NCI-H187 (cell line): ENCODE data around the gene CROCC.
"Not testable (repeated sequence)": the region's sequence is repeated elsewhere in the genome, so short reads cannot be mapped to it uniquely, and the experiment has no call there.

Experiments
- DNase-seq, 2 experiments: peaks; one replicate each; lab custom pipeline; 2025; lab: John Stamatoyannopoulos, UW

The CROCC gene

DNA sequence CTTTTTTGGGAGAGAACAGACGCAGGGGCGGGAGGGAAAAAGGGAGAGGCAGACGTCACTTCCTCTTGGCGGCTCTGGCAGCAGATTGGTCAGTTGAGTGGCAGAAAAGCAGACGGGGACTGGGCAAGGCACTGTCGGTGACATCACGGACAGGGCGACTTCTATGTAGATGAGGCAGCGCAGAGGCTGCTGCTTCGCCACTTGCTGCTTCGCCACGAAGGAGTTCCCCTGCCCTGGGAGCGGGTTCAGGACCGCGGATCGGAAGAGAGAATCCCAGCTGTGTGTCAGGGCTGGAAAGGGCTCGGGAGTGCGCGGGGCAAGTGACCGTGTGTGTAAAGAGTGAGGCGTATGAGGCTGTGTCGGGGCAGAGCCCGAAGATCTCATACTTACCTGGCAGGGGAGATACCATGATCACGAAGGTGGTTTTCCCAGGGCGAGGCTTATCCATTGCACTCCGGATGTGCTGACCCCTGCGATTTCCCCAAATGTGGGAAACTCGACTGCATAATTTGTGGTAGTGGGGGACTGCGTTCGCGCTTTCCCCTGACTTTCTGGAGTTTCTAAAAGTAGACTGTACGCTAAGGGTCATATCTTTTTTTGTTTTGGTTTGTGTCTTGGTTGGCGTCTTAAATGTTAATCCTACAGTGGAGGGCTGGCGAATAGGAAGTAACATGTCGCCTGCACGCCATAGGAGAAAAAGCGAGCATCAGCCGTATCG is 26.0 kb upstream of the CROCC start, which contains the start of gene RNU1-2:
Gene RNU1-2, plus strand, starts transcription at position 383 of the 718 bp plus-strand sequence.
- DNase-seq = peak; percentile 77 to 80

- DNase-seq = peak in 1 of 2 experiments; percentile 60
These were observed 25.2 kb upstream of the CROCC start for GRCh38 chr1:16896316-16897055.

DNA sequence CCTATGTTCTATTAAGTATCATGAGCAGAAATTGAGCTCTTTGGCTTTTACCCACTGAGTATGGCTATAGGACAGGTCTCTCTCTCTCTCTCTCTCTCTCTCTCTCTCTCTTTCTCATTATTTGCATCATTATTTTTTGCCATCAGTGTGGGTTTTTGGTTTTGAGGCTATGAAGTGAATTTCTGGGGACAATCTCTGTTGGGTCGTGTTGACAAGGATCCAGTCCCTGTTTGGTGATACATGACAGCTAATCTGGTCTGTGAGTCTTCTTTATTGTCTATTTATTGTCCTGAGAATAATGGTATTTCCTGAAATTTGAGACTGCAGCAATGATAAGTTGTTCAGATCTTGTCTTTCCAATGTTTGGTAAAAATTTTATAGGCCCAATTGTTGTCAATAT is 24.1 kb upstream of the CROCC start:
- DNase-seq = not testable (repeated sequence)

DNA sequence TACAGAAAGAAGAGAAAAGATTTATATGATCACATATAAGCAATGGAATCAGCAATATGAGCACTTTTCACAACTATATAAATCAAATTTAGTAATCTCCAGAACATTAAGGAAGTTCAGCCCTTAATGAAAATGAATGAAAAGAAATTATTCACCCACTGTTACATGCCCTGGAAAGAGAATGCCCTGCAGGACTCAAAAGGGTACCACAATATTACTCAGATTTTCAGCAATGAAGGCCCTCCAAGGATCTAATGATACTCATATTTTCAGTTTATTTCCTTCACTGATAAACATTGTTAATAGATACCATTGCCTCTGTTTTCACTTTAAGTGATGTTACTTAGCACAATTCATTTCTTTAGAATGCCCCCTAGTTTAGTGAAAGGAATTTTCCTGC is 23.4 kb upstream of the CROCC start:
- DNase-seq = not testable (repeated sequence)

GRCh38 chr1:16899020-16899419 is 22.7 kb upstream of the CROCC start:
- DNase-seq = not testable (repeated sequence)

GRCh38 chr1:16900751-16901150 is 21.0 kb upstream of the CROCC start:
- no peak for DNase-seq

DNA sequence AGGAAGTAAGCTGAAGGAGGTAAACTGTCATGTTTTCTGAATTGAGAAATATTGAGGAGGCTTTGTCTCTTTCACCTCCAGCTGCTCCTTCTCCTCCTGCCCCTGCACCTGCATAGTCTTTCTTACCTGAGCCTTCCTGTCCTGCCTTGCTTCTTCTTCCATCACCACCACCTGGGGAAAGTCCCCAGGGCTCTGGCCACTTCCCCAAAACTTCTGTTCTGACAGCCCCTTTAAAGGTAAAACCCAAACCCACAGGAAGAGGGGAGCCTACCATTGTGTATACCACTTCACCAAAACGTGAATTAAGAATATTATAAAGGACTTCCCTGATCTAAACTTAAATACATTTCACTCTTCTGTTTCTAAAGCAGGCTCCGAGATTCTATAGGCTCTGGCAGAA is 20.4 kb upstream of the CROCC start:
- not testable (repeated sequence) for DNase-seq

DNA sequence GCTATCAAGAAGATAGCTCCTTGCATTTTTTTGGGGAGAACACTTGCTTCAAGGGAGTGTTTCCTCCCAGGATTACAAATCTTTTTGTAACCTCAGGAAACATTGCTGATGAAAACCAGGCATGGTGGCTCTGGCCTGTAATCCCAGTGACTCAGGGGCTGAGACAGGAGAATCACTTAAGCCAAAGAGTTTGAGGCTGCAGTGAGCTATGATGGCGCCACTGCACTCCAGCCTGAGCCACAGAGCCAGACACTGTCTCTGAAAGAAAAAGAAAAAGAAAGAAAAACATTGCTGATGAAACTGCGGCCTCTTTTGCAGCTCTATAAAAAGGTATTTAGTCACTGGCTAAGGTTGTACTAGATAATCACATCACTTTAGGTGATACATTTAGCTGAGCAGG is 18.7 kb upstream of the CROCC start:
- DNase-seq = no peak

- DNase-seq = no peak
These were observed 18.3 kb upstream of the CROCC start for GRCh38 chr1:16903458-16903796.

GRCh38 chr1:16904560-16905109 is 17.1 kb upstream of the CROCC start:
- DNase-seq = peak; percentile 96

- DNase-seq = peak in 1 of 2 experiments; percentile 88
These were observed 16.4 kb upstream of the CROCC start for GRCh38 chr1:16905110-16905867.

GRCh38 chr1:16905868-16906702 is 15.6 kb upstream of the CROCC start:
- DNase-seq = no peak

DNA sequence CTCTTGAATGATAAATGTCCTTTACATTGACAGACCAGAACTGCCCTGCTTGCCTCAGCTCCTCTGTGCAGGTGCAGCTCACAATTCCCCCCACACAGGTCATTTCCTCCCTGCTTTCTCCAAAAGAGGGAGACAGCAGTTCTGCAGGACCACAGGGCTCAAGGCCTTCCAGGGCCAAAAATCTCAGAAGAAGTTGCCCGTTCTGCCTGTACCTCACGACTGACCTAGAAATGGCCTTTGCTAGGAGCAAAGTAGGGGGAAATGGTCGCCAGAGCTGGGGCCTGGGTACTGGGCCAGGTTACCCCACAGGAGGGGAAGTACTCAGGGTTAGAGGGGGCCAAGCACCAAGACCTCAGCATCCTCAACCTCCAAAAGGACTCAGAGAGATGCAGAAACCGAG is 14.9 kb upstream of the CROCC start:
- DNase-seq = no peak

DNA sequence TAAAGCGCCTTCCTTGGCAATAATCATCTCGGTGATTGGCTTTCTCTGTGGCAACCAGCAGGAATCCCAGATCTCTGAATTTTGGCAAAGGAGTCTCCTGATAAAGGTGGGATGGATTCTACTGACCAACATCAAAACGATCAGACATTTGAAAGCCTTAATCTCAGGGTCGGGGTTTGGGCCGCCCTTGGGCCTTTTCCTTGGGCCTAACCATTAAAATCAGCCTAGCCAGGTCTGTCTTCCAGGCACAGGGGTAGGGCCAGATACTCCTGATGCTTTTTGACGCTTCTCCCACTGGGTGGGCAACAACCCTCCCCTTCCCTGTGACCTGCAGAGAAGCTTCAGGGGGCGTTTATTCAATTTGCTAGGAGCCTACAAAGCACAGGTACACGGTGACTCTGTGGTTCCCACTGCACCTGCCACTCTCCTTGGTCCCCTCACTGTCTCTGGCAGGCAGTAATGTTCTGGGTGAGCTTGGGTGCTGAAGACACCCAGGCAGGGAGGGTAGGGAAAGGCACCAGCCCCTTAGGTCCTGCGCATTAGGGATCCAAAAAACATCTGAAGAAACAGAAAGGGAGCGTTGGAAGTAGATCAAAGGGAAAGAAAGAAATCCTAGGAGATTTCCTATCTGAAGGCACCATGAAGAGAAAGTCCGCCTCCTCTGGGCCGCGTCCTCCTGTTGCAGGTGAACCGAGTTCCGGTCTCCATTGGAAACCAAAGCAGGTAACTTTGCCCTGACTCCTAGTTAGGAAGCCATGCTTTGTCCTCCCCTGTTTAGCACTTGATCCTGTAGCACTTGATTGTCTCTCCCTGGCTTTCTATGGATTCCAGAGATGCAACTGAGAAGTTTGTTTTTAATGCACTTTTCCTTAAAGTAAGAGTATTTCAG is 13.6 kb upstream of the CROCC start:
- DNase-seq = no peak

GRCh38 chr1:16911851-16912721 is 9.6 kb upstream of the CROCC start:
- not testable (repeated sequence) for DNase-seq

DNA sequence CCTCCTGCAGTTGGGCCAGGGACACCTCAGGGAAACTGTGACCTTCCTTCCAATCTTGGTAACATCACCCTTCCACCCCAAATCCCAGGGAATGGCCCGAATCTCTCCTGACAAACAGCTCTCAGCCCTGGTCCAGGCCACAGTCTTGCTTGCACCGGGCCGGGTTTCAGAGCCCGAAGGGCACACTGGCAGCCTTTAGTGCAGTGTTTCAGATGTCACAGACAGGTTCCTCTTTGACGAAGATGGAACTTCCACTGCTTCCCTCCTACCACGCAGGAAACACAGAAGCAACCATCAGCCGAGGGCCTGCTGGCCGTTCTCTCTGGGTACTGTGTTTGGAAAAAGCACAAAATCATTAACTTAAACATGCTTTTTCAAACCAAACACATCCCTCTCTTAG is 9.0 kb upstream of the CROCC start:
- not testable (repeated sequence) for DNase-seq

- DNase-seq = no peak
These were observed 8.4 kb upstream of the CROCC start for GRCh38 chr1:16913181-16913832.

- peak; percentile 96 to 97 for DNase-seq
These were observed 7.7 kb upstream of the CROCC start for GRCh38 chr1:16913833-16914662.
